ENCODE results near the gene IMMT.
A peak's percentile ranks its signal among the peaks of the same experiment; 100 is the strongest.
"Not testable (repeated sequence)": the region's sequence is repeated elsewhere in the genome, so short reads cannot be mapped to it uniquely, and the experiment has no call there.

Gene IMMT

GRCh38 chr2:86195055-86195807 lies at the start of gene IMMT:
IMMT (minus strand) TSS chr2:86195462; CDS start chr2:86195382, 80 bp downstream.
- peak; percentile 97 for DNase-seq (ENCODE audit: low spot score)

DNA sequence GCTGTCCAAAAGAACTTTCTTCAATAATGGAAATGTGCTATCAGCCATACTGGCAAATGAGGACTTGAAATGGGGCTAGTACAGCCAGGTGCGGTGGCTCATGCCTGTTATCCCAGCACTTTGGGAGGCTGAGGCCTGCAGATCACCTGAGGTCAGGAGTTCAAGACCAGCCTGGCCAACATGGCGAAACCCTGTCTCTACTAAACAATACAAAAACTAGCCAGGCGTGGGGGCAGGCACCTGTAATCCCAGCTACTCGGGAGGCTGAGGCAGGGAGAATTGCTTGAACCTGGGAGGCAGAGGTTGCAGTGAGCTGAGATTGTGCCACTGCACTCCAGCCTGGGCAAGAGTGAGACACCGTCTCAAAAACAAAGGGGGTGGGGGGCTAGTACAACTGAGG lies 49.5 kb upstream of the IMMT start:
- DNase-seq (ENCODE audit: low spot score), result not testable (repeated sequence)

GRCh38 chr2:86243950-86244733 lies 48.9 kb upstream of the IMMT start:
- DNase-seq (ENCODE audit: low spot score), result no peak

DNA sequence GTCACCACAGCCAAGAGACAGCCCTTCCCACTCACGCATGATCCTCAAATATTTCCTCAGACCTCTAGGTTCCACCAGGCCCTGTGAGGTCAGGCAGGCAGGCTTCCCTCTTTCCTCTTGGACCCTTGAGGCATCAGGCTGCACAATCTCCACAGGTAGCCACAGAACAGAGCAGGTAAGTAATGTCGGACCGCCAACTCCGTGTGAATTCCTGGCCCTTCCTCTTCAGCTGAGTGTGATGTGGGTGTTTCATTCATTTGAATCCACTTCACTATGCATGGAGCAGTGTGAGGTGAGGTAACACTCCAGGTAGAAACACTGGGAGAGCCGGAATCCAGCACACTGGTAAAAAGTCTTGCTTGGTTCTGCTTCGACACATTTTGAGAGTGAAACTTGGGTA lies 48.0 kb upstream of the IMMT start:
- no peak for DNase-seq (ENCODE audit: low spot score)

DNA sequence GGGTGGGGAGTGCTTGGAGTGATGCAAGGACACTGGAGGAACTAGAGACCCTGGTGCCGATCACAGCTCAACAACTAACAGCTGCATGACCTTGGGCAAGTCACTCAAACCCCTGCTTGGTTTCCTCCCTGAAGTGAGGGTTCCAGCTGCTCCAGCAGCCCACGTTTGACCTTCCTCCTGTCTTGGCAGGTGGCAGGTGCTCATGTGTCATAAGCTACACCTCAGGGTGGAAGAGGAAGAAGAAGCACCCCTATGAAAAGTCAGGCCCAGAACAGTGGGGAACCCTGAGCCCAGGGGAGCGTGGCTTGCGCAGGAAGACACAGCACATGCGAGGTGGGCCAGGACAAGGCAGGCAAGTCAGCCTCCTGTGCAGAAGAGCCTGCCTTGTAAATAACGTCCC lies 46.3 kb upstream of the IMMT start:
- no peak for DNase-seq (ENCODE audit: low spot score)

DNA sequence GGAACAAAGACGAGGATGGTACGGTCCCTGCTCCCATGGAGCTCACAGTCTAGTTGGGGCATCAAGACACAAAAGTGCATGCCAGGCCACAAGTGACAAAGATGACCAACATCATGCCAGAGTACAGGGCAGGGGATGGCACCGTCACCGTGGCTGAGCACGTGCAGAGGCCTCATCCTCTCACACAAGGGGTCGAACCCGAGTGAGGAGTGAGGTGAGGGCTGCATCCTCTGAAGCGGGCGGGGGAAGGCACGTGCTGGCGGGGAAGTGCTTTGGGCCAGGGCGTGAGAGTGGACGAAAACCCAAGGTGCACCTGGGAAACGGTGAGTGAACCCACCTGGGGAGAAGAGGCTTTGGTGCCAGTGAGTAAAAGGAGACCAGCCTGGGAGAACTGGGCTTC lies 45.0 kb upstream of the IMMT start:
- no peak for DNase-seq (ENCODE audit: low spot score)

DNA sequence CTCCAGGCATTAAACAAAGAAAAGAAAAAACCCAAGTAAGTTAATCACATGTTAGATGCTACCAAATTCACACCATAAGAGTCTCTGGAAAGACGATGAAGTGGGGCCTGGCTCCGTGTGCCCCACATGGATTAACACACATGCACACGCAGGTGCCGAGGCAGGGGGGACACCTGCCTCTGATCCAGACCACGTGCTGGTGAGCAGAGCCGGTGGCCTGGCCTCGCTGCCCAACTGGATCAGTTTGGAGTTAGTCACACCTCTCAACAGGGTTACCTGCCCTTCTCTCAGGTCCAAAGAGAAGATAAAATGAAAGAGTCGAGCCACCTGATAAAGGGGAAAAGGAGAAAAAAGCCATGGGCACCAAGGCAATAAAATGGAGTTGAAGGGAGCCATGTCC lies 44.5 kb upstream of the IMMT start:
- no peak for DNase-seq (ENCODE audit: low spot score)

GRCh38 chr2:86239326-86239725 lies 44.1 kb upstream of the IMMT start:
- DNase-seq (ENCODE audit: low spot score), result no peak

- no peak for DNase-seq (ENCODE audit: low spot score)
Measured at GRCh38 chr2:86238354-86238753, 43.1 kb upstream of the IMMT start.

GRCh38 chr2:86237172-86237571 lies 41.9 kb upstream of the IMMT start:
- DNase-seq (ENCODE audit: low spot score), result no peak

GRCh38 chr2:86235196-86235980 lies 40.1 kb upstream of the IMMT start:
- no peak for DNase-seq (ENCODE audit: low spot score)

DNA sequence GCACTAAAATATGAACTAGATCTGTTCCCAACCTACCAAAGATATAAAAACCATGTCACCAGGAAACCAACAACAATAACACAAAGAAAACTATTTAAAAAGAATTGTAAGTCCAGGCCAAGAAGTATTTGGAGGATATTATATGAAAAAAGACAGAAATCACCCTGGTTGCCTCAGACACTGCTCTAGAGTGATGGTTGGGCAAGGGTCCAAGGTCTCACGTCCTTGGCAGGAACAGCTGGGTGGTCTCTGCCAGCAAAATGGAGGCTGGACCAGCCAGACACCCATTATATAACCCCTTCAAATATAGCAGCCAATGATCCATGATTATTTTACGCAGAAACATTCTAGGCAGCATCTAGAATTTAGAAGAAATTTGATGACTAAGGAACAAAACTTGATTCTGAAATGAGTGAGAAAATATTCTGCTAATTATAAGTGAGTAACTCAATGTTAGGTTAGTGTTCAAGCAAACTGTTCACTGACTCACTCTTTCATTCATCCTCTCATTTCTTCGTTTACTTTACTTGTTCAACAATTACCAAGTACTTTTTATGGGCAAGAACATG lies 39.4 kb upstream of the IMMT start:
- DNase-seq (ENCODE audit: low spot score), result no peak

DNA sequence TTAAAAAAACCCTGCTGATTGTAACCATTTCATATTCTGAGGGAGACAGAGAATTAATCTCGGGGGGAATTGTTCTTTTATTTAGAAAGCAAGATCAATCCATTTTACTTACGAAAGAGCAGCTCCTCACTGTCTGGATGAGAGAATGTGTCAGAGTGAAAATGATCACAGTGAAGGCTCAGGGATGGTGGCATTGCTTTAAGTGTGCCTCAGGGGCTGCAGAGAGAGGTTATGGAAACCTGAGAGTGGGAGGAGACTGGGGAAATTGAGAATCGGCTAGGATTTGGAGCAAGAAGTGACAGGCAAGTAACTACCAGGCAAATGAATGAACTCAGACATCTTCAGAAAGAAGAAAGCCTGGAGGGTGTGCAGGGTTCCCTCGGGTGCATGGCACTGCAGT lies 38.2 kb upstream of the IMMT start:
- no peak for DNase-seq (ENCODE audit: low spot score)

DNA sequence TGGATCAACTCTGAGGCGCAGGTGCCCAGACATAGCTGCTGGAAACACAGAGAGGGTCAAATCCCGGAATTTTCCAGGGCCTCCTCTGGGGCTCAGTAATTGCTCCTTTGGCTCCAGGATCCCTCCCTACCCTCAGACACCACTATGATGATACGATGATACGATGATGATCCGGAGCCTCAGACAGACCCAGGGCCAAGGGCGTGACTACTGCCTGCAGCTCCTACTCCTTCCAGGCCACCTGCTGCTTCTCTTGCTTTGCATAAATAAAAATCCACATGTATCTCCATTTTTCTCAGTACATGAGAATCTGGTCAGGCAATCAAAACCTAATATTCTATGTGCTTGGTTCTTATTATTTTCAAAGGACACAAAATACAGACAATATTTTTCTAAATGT lies 37.6 kb upstream of the IMMT start:
- no peak for DNase-seq (ENCODE audit: low spot score)

DNA sequence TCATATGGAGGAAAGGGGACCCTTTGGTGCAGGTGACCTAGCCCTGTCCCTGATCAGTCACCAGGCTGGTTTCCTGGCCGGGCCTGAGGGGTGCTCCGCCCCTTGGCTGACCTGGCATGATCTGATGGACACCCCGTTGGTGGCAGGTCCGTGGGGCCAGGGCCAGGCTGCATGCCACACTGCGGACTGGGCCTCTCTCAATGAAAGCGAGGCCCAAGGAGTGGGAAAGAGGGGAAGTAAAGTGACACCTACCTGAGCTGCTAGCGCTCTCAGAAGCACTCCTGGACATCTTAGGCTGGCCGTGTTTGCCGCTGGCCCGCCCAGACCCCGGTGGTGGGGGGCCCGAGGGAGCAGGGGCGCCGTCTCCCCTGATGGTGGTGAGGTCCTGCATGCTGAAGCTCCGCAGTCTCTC lies 37.1 kb upstream of the IMMT start:
- no peak for DNase-seq (ENCODE audit: low spot score)

- DNase-seq (ENCODE audit: low spot score), result no peak
Measured at GRCh38 chr2:86231680-86232372, 36.6 kb upstream of the IMMT start.

- DNase-seq (ENCODE audit: low spot score), result no peak
Measured at GRCh38 chr2:86230961-86231360, 35.7 kb upstream of the IMMT start.

- no peak for DNase-seq (ENCODE audit: low spot score)
Measured at GRCh38 chr2:86229221-86229620, 34.0 kb upstream of the IMMT start.

DNA sequence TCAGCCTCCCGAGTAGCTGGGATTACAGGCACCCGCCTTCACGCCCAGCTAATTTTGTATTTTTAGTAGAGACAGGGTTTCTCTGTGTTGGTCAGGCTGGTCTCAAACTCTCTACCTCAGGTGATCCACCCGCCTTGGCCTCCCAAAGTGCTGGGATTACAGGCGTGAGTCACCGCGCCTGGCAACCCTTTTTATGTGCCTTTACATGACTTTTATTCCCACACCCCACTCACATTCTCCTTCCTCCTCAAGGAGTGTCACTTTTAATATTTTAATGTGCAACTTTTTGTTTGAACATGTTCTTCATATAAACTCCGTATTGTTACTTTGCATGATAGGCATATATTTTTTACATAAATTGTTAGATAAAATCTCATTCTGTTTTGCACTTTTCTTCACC lies 33.3 kb upstream of the IMMT start:
- not testable (repeated sequence) for DNase-seq (ENCODE audit: low spot score)

DNA sequence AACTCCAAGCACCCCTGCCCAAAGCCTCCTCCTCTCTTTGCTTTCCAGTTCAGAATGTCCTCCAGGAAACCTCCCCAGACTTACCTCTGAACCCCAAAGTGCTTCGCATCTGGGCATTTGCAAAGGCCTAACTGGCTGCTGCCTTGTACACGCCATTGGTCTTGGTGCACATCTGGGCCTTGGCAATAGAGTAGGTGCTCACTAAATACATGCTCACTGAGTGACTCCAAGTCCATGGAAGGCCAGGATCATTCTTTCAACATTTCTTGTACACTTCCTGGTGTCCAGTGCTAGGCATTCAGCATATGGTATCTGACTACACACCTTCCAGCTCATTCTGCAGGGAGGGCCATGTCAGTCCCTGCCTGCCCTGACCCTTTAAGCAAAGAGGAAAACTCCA lies 32.4 kb upstream of the IMMT start:
- no peak for DNase-seq (ENCODE audit: low spot score)

- DNase-seq (ENCODE audit: low spot score), result no peak
Measured at GRCh38 chr2:86226636-86227520, 31.6 kb upstream of the IMMT start.

All from cerebellar cortex (tissue), 1 donor.